NCI-H526 (cell line): ENCODE measurements around the gene CENPA.
"Not testable (repeated sequence)": the region's sequence is repeated elsewhere in the genome, so short reads cannot be mapped to it uniquely, and the experiment has no call there.

Experiments used
- DNase-seq, 2 experiments: peaks; one replicate each; lab custom pipeline; 2025; lab: John Stamatoyannopoulos, UW

Gene CENPA

GRCh38 chr2:26792720-26793119, 6.9 kb downstream of the CENPA start:
- no peak for DNase-seq

GRCh38 chr2:26793518-26793917, 7.7 kb downstream of the CENPA start:
- no peak for DNase-seq

GRCh38 chr2:26795135-26795534, 9.3 kb downstream of the CENPA start:
- DNase-seq = not testable (repeated sequence)

- DNase-seq = no peak
Measured at GRCh38 chr2:26801328-26801727, 15.5 kb downstream of the CENPA start.

GRCh38 chr2:26801796-26802195, 15.9 kb downstream of the CENPA start:
- no peak for DNase-seq

GRCh38 chr2:26805241-26805676, 19.4 kb downstream of the CENPA start:
- no peak for DNase-seq

- no peak for DNase-seq
Measured at GRCh38 chr2:26807788-26808460, 22.1 kb downstream of the CENPA start.

- no peak for DNase-seq
Measured at GRCh38 chr2:26809211-26809610, 23.4 kb downstream of the CENPA start.

- DNase-seq = no peak
Measured at GRCh38 chr2:26809876-26810577, 24.2 kb downstream of the CENPA start.

GRCh38 chr2:26811261-26811660, 25.4 kb downstream of the CENPA start:
- no peak for DNase-seq

- DNase-seq = no peak
Measured at GRCh38 chr2:26811791-26812694, 26.2 kb downstream of the CENPA start.

GRCh38 chr2:26812731-26813130, 26.9 kb downstream of the CENPA start:
- DNase-seq = no peak

GRCh38 chr2:26814072-26814765, 28.4 kb downstream of the CENPA start:
- not testable (repeated sequence) for DNase-seq

- DNase-seq = peak in 1 of 2 experiments; percentile 19
Measured at GRCh38 chr2:26816893-26817292, 31.0 kb downstream of the CENPA start.

- DNase-seq = no peak
Measured at GRCh38 chr2:26818255-26818654, 32.4 kb downstream of the CENPA start.

- DNase-seq = no peak
Measured at GRCh38 chr2:26818972-26819371, 33.1 kb downstream of the CENPA start.

- DNase-seq = no peak
Measured at GRCh38 chr2:26820932-26821331, 35.1 kb downstream of the CENPA start.

GRCh38 chr2:26822877-26823276, 37.0 kb downstream of the CENPA start:
- no peak for DNase-seq

GRCh38 chr2:26838121-26838906, 52.5 kb downstream of the CENPA start:
- no peak for DNase-seq

GRCh38 chr2:26840937-26841610, 55.2 kb downstream of the CENPA start:
- peak in 1 of 2 experiments; percentile 20 for DNase-seq

GRCh38 chr2:26843041-26843440, 57.2 kb downstream of the CENPA start:
- DNase-seq = no peak
